Stimulated activated CD8-positive, alpha-beta memory T cell treated with anti-CD3 and anti-CD28 coated beads, Interleukin-12 subunit alpha, Interleukin-12 subunit beta, amount 100 ng/mL, for 1 hour (primary cell): ENCODE measurements around the gene NOLC1.
"Not testable (repeated sequence)": the region's sequence is repeated elsewhere in the genome, so short reads cannot be mapped to it uniquely, and the experiment has no call there.

Source experiments
- DNase-seq: peaks from one replicate; pipeline ENCODE4 v3.0.0-alpha.2; 2020; ENCODE audit warnings: low read depth

The NOLC1 gene

GRCh38 chr10:102154466-102155116, 2.4 kb downstream of the NOLC1 start:
- no peak for DNase-seq

GRCh38 chr10:102157224-102157623, 5.0 kb downstream of the NOLC1 start:
- no peak for DNase-seq

GRCh38 chr10:102159051-102159597, 6.9 kb downstream of the NOLC1 start:
- no peak for DNase-seq

- no peak for DNase-seq
Observed at GRCh38 chr10:102159831-102160230, 7.6 kb downstream of the NOLC1 start.

GRCh38 chr10:102163342-102163989, 11.3 kb downstream of the NOLC1 start:
- no peak for DNase-seq

GRCh38 chr10:102167861-102168260, 15.7 kb downstream of the NOLC1 start:
- DNase-seq: no peak

GRCh38 chr10:102170602-102171001, 18.4 kb downstream of the NOLC1 start:
- DNase-seq: no peak

GRCh38 chr10:102172288-102172687, 20.1 kb downstream of the NOLC1 start:
- DNase-seq: no peak

GRCh38 chr10:102175415-102175814, 23.2 kb downstream of the NOLC1 start:
- no peak for DNase-seq

- DNase-seq: no peak
Observed at GRCh38 chr10:102184606-102185005, 32.4 kb downstream of the NOLC1 start.

GRCh38 chr10:102185272-102185671, 33.1 kb downstream of the NOLC1 start:
- no peak for DNase-seq

GRCh38 chr10:102185811-102186527, 33.8 kb downstream of the NOLC1 start:
- no peak for DNase-seq

GRCh38 chr10:102188298-102188940, 36.2 kb downstream of the NOLC1 start:
- no peak for DNase-seq

- not testable (repeated sequence) for DNase-seq
Observed at GRCh38 chr10:102188941-102189898, 37.0 kb downstream of the NOLC1 start.

- DNase-seq: no peak
Observed at GRCh38 chr10:102191956-102192355, 39.8 kb downstream of the NOLC1 start.

GRCh38 chr10:102195296-102195870, 43.2 kb downstream of the NOLC1 start:
- DNase-seq: no peak

- DNase-seq: no peak
Observed at GRCh38 chr10:102196893-102197292, 44.7 kb downstream of the NOLC1 start.

GRCh38 chr10:102198027-102198426, 45.8 kb downstream of the NOLC1 start:
- DNase-seq: no peak

- DNase-seq: no peak
Observed at GRCh38 chr10:102200751-102201640, 48.8 kb downstream of the NOLC1 start.

- DNase-seq: no peak
Observed at GRCh38 chr10:102202386-102202785, 50.2 kb downstream of the NOLC1 start.
